SU-DHL-6 (cell line): ENCODE results near the gene PRKN.

Source experiments
- H2AFZ ChIP-seq: fragments of 200-600 bp; sonication (generic); 2 replicates; pipeline ENCODE4 v1.6.1; 2014; ENCODE audit warnings: low read depth, mild to moderate bottlenecking, moderate library complexity, mixed read lengths, antibody characterized with exemption, low read length; ENCODE audit not compliant: severe bottlenecking
- H3F3A ChIP-seq: fragments of 200-600 bp; shearing (Covaris generic); 2 replicates; pipeline ENCODE4 v1.6.0; 2016; ENCODE audit warnings: antibody characterized with exemption, mild to moderate bottlenecking; ENCODE audit not compliant: insufficient read depth
- H3K27ac ChIP-seq: fragments of 200-600 bp; sonication (generic); 2 replicates; pipeline ENCODE4 v1.5.1; 2016; ENCODE audit warnings: low read depth, mild to moderate bottlenecking, low read length, moderate library complexity, mixed read lengths
- H3K27me3 ChIP-seq: fragments of 200-600 bp; sonication (generic), shearing (Covaris generic); 2 replicates; pipeline ENCODE4 v1.6.0; 2014; ENCODE audit warnings: mild to moderate bottlenecking, low read length
- H3K36me3 ChIP-seq: fragments of 200-600 bp; sonication (generic); 2 replicates; pipeline ENCODE4 v1.6.1; 2014; ENCODE audit warnings: mild to moderate bottlenecking, low read length, mixed read lengths
- H3K4me2 ChIP-seq: fragments of 300-600, 200-600 bp; shearing (Covaris generic), sonication (generic); 2 replicates; pipeline ENCODE4 v1.6.0; 2014; ENCODE audit warnings: low read length, low read depth, mild to moderate bottlenecking; ENCODE audit not compliant: poor library complexity, severe bottlenecking
- H3K4me3 ChIP-seq: fragments of 200-600 bp; sonication (generic); 2 replicates; pipeline ENCODE4 v1.5.1; 2014; ENCODE audit warnings: antibody characterized with exemption, low read length, mild to moderate bottlenecking, mixed read lengths; ENCODE audit not compliant: insufficient read depth, poor library complexity, severe bottlenecking
- H3K79me2 ChIP-seq: fragments of 200-600 bp; sonication (generic); 2 replicates; pipeline ENCODE4 v1.6.1; 2014; ENCODE audit warnings: mild to moderate bottlenecking, low read length, moderate library complexity; ENCODE audit not compliant: insufficient read depth
- H3K9ac ChIP-seq: fragments of 200-600 bp; sonication (generic); 2 replicates; pipeline ENCODE4 v1.7.0; 2014; ENCODE audit warnings: mild to moderate bottlenecking, low read length
- H3K9me2 ChIP-seq: fragments of 200-600 bp; sonication (generic); replicated peaks from 2 replicates; pipeline ENCODE4 v1.6.1; 2014; ENCODE audit warnings: low read length; ENCODE audit not compliant: insufficient read depth
- H3K9me3 ChIP-seq: fragments of 200-600 bp; sonication (generic); 2 replicates; pipeline ENCODE4 v1.6.1; 2014; ENCODE audit warnings: low read length, mixed read lengths; ENCODE audit not compliant: insufficient read depth
- H4K20me1 ChIP-seq: fragments of 200-600 bp; sonication (generic); 2 replicates; pipeline ENCODE4 v1.6.1; 2014; ENCODE audit warnings: low read depth, mild to moderate bottlenecking, antibody characterized with exemption, low read length, moderate library complexity, mixed read lengths
- CTCF ChIP-seq: fragments of 200-600 bp; sonication (generic); IDR thresholded peaks from one replicate; pipeline ENCODE4 v1.5.1; 2017; ENCODE audit warnings: antibody characterized with exemption, mild to moderate bottlenecking, low read length, moderate library complexity; ENCODE audit not compliant: insufficient read depth, poor library complexity, severe bottlenecking
- EZH2phosphoT487 ChIP-seq: fragments of 200-600 bp; sonication (generic), shearing (Covaris generic); conservative IDR thresholded peaks from 2 replicates; pipeline ENCODE4 v1.6.1; 2018; ENCODE audit warnings: mild to moderate bottlenecking, antibody characterized with exemption, low read length, moderate library complexity, mixed read lengths

Gene PRKN

GRCh38 chr6:162636167-162636566 is 91.4 kb downstream of the PRKN start:
- H3K36me3 ChIP-seq = no peaks in the 10 kb centered on the region
- no peak overlapping the region for H3K9ac ChIP-seq
- H3K27me3 ChIP-seq = no peaks in the 10 kb centered on the region
- H3K27ac ChIP-seq = no peak overlapping the region
- H3K9me3 ChIP-seq = no peaks in the 10 kb centered on the region
- no peak overlapping the region for H3K4me2 ChIP-seq
- no peaks in the 10 kb centered on the region for H3F3A ChIP-seq
- TF ChIP-seq CTCF (no peak), EZH2phosphoT487 (no peak)
- no peaks in the 10 kb centered on the region for H3K79me2 ChIP-seq
- no peaks in the 10 kb centered on the region for H3K9me2 ChIP-seq
- H4K20me1 ChIP-seq = no peaks in the 10 kb centered on the region
- H2AFZ ChIP-seq = no peak overlapping the region
- H3K4me3 ChIP-seq = no peak overlapping the region

- Histone ChIP-seq H2AFZ (no peak overlapping the region), H3K9me3 (no peaks in the 10 kb centered on the region)
- TF ChIP-seq CTCF (no peak), EZH2phosphoT487 (no peak)
These were observed 96.0 kb downstream of the PRKN start for GRCh38 chr6:162631546-162631945.

GRCh38 chr6:162630069-162630468 is 97.5 kb downstream of the PRKN start:
- no peaks in the 10 kb centered on the region for H3K9me3 ChIP-seq
- H3K4me3 ChIP-seq = no peak overlapping the region
- H3K27ac ChIP-seq = no peak overlapping the region
- H3K4me2 ChIP-seq = no peak overlapping the region
- H3K27me3 ChIP-seq = no peaks in the 10 kb centered on the region
- H3K9ac ChIP-seq = no peak overlapping the region
- TF ChIP-seq CTCF = no peak
- TF ChIP-seq EZH2phosphoT487 = no peak
- H4K20me1 ChIP-seq = no peaks in the 10 kb centered on the region
- H3K36me3 ChIP-seq = no peaks in the 10 kb centered on the region
- H2AFZ ChIP-seq = no peak overlapping the region
- H3F3A ChIP-seq = no peaks in the 10 kb centered on the region
- no peaks in the 10 kb centered on the region for H3K79me2 ChIP-seq
- no peaks in the 10 kb centered on the region for H3K9me2 ChIP-seq

More at GRCh38 chr6:162631546-162631945, 96.0 kb downstream of the PRKN start:
- H3K4me2 ChIP-seq = no peak overlapping the region
- no peak overlapping the region for H3K9ac ChIP-seq
- H3K4me3 ChIP-seq = no peak overlapping the region
- no peaks in the 10 kb centered on the region for H3K9me2 ChIP-seq
- H3K36me3 ChIP-seq = no peaks in the 10 kb centered on the region
- H3F3A ChIP-seq = no peaks in the 10 kb centered on the region
- H3K79me2 ChIP-seq = no peaks in the 10 kb centered on the region
- H3K27ac ChIP-seq = no peak overlapping the region
- no peaks in the 10 kb centered on the region for H3K27me3 ChIP-seq
- no peaks in the 10 kb centered on the region for H4K20me1 ChIP-seq

GRCh38 chr6:162627825-162628224 is 99.7 kb downstream of the PRKN start:
- TF ChIP-seq CTCF (no peak), EZH2phosphoT487 (no peak)
- no peaks in the 10 kb centered on the region for H3F3A ChIP-seq
- H3K9ac ChIP-seq = no peak overlapping the region
- no peaks in the 10 kb centered on the region for H3K9me3 ChIP-seq
- no peaks in the 10 kb centered on the region for H3K36me3 ChIP-seq
- H4K20me1 ChIP-seq = no peaks in the 10 kb centered on the region
- no peaks in the 10 kb centered on the region for H3K79me2 ChIP-seq
- no peaks in the 10 kb centered on the region for H3K9me2 ChIP-seq
- H3K4me2 ChIP-seq = no peak overlapping the region
- no peak overlapping the region for H2AFZ ChIP-seq
- H3K4me3 ChIP-seq = no peak overlapping the region
- no peaks in the 10 kb centered on the region for H3K27me3 ChIP-seq
- no peak overlapping the region for H3K27ac ChIP-seq
